Measurements from ENCODE around the gene FHIT. TPM values are rescaled to one million over a fixed set of nuclear protein-coding genes. Genes with fewer than 3 reads are reported as not detected.

Gene FHIT
- total and polyA plus RNA-seq, 9 donors, result 5.1 to 11.8 (median 9.5) TPM

GRCh38 chr3:60325610-60326170 lies 925.6 kb downstream of the FHIT start:
- Histone ChIP-seq H3K27ac (no peak overlapping the region), H3K4me3 (no peak overlapping the region), H3K36me3 (no peaks in the 10 kb centered on the region), H3K4me1 (ENCODE audit: insufficient read depth) (no peaks in the 10 kb centered on the region), H3K9me3 (no peaks in the 10 kb centered on the region), H3K27me3 (no peaks in the 10 kb centered on the region)
- no peak for DNase-seq
- 82 to 87% (median 84%) methylated on average over 5 of the region's 5 CpGs for WGBS, 3 donors
- intact Hi-C loops (cut with DNase I), result no loop called here
- TF ChIP-seq EP300 (IDR thresholded peaks at IDR 0.05), result no peak
- no peak for TF ChIP-seq POLR2A (IDR thresholded peaks at IDR 0.05)
- no peak for TF ChIP-seq CTCF (IDR thresholded peaks at IDR 0.05)

GRCh38 chr3:60323651-60324050 lies 927.6 kb downstream of the FHIT start:
- DNase-seq, result no peak
- no peaks in the 10 kb centered on the region for H3K9me3 ChIP-seq
- H3K4me3 ChIP-seq, result no peak overlapping the region
- WGBS, 3 donors, result 86 to 87% (median 86%) methylated on average over 3 of the region's 3 CpGs
- TF ChIP-seq EP300 (IDR thresholded peaks at IDR 0.05) (no peak), POLR2A (IDR thresholded peaks at IDR 0.05) (no peak), CTCF (IDR thresholded peaks at IDR 0.05) (no peak)
- no peaks in the 10 kb centered on the region for H3K27me3 ChIP-seq
- intact Hi-C loops (cut with DNase I), result no loop called here
- H3K27ac ChIP-seq, result no peak overlapping the region
- no peaks in the 10 kb centered on the region for H3K36me3 ChIP-seq
- H3K4me1 ChIP-seq (ENCODE audit: insufficient read depth), result no peaks in the 10 kb centered on the region

GRCh38 chr3:60323180-60323579 lies 928.1 kb downstream of the FHIT start:
- H3K4me3 ChIP-seq, result no peak overlapping the region
- DNase-seq, result no peak
- WGBS, 3 donors, result 91 to 96% (median 96%) methylated on average over 7 of the region's 7 CpGs
- intact Hi-C loops (cut with DNase I), result no loop called here
- H3K27ac ChIP-seq, result no peak overlapping the region
- no peaks in the 10 kb centered on the region for H3K4me1 ChIP-seq (ENCODE audit: insufficient read depth)
- H3K36me3 ChIP-seq, result no peaks in the 10 kb centered on the region
- no peaks in the 10 kb centered on the region for H3K27me3 ChIP-seq
- no peaks in the 10 kb centered on the region for H3K9me3 ChIP-seq
- TF ChIP-seq POLR2A (IDR thresholded peaks at IDR 0.05) (no peak), CTCF (IDR thresholded peaks at IDR 0.05) (no peak), EP300 (IDR thresholded peaks at IDR 0.05) (no peak)

GRCh38 chr3:60322298-60322856 lies 928.9 kb downstream of the FHIT start:
- intact Hi-C loops (cut with DNase I), result no loop called here
- Histone ChIP-seq H3K36me3 (no peaks in the 10 kb centered on the region), H3K4me3 (no peak overlapping the region), H3K9me3 (no peaks in the 10 kb centered on the region), H3K4me1 (ENCODE audit: insufficient read depth) (no peaks in the 10 kb centered on the region), H3K27ac (no peak overlapping the region), H3K27me3 (no peaks in the 10 kb centered on the region)
- TF ChIP-seq POLR2A (IDR thresholded peaks at IDR 0.05) (no peak), EP300 (IDR thresholded peaks at IDR 0.05) (no peak), CTCF (IDR thresholded peaks at IDR 0.05) (no peak)
- DNase-seq, result no peak
- 81 to 94% (median 81%) methylated on average over 4 of the region's 4 CpGs for WGBS, 3 donors

Measured in ovary (tissue), 9 donors.